Neural progenitor cell (in vitro differentiated cells): ENCODE data around the gene KCTD14. TPM values are rescaled to one million over a fixed set of nuclear protein-coding genes. Genes with fewer than 3 reads are reported as not detected.
"Not testable (repeated sequence)": the region's sequence is repeated elsewhere in the genome, so short reads cannot be mapped to it uniquely, and the experiment has no call there.

Experiments
- DNase-seq: peaks from one replicate; pipeline ENCODE4 v3.0.0-alpha.2; 2016; ENCODE audit warnings: low spot score
- H2AFZ ChIP-seq: fragments of 200-600 bp; sonication (generic); replicated peaks from 2 replicates; pipeline ENCODE4 v1.6.1; 2016; ENCODE audit warnings: antibody characterized with exemption
- H3F3A ChIP-seq: fragments of 200-600 bp; sonication (generic); 2 replicates; pipeline ENCODE4 v1.6.1; 2016; ENCODE audit warnings: antibody characterized with exemption, low read depth
- H3K27ac ChIP-seq: fragments of 200-600 bp; sonication (generic); 2 replicates; pipeline ENCODE4 v1.5.1; 2016; ENCODE audit warnings: mild to moderate bottlenecking
- H3K27me3 ChIP-seq: fragments of 200-600 bp; sonication (generic); 2 replicates; pipeline ENCODE4 v1.6.1; 2016; ENCODE audit warnings: mild to moderate bottlenecking, moderate library complexity
- H3K36me3 ChIP-seq: fragments of 200-600 bp; sonication (generic); 2 replicates; pipeline ENCODE4 v1.5.1; 2016
- H3K4me1 ChIP-seq: fragments of 200-600 bp; sonication (generic); 2 replicates; pipeline ENCODE4 v1.6.1; 2016; ENCODE audit warnings: mixed run types
- H3K4me2 ChIP-seq: fragments of 200-600 bp; sonication (generic); 2 replicates; pipeline ENCODE4 v1.6.1; 2016
- H3K4me3 ChIP-seq: fragments of 200-600 bp; sonication (generic); 2 replicates; pipeline ENCODE4 v1.5.1; 2016
- H3K79me2 ChIP-seq: fragments of 200-600 bp; sonication (generic); 2 replicates; pipeline ENCODE4 v1.6.1; 2016; ENCODE audit warnings: low read depth
- H3K9ac ChIP-seq: fragments of 200-600 bp; sonication (generic); 2 replicates; pipeline ENCODE4 v1.6.1; 2016
- H3K9me3 ChIP-seq: fragments of 200-600 bp; sonication (generic); 2 replicates; pipeline ENCODE4 v1.5.1; 2016; ENCODE audit warnings: low read depth
- H4K20me1 ChIP-seq: fragments of 200-600 bp; sonication (generic); 2 replicates; pipeline ENCODE4 v1.6.1; 2016; ENCODE audit warnings: low read depth
- H3K27ac Mint-ChIP-seq: 3 replicates; pipeline ENCODE4 v1.8.0; 2021; ENCODE audit warnings: mixed read lengths
- H3K27me3 Mint-ChIP-seq: 2 replicates; pipeline ENCODE4 v1.8.0; 2022; ENCODE audit warnings: low read depth, mild to moderate bottlenecking, inconsistent platforms, moderate library complexity, mixed read lengths; ENCODE audit not compliant: insufficient read depth
- H3K36me3 Mint-ChIP-seq: 3 replicates; pipeline ENCODE4 v1.8.0; 2021; ENCODE audit warnings: mixed read lengths
- H3K4me1 Mint-ChIP-seq: 3 replicates; pipeline ENCODE4 v1.8.0; 2021; ENCODE audit warnings: mixed read lengths
- H3K4me3 Mint-ChIP-seq: 3 replicates; pipeline ENCODE4 v1.8.0; 2021; ENCODE audit warnings: mild to moderate bottlenecking, moderate library complexity, mixed read lengths
- H3K9me3 Mint-ChIP-seq: 3 replicates; pipeline ENCODE4 v1.8.0; 2020; ENCODE audit warnings: mixed read lengths
- EZH2 ChIP-seq: fragments of 200-600 bp; sonication (generic); IDR thresholded peaks from 2 replicates; pipeline ENCODE4 v1.6.1; 2017; ENCODE audit warnings: antibody characterized with exemption, mild to moderate bottlenecking, moderate library complexity
- EZH2phosphoT487 ChIP-seq: fragments of 200-600 bp; sonication (generic); IDR thresholded peaks from 2 replicates; pipeline ENCODE4 v1.6.1; 2017; ENCODE audit warnings: antibody characterized with exemption
- total RNA-seq: library from RNA; depleted of rRNA; stranded (reverse); fragments of >200 nt; gene quantifications from 2 replicates; pipeline ENCODE4 v1.2.3, GENCODE V29; 2015; ENCODE audit warnings: low replicate concordance
- TF ChIP-seq, protein P1 (sequence below): fragments of 200-600 bp; sonication (generic); IDR thresholded peaks from 2 replicates; pipeline ENCODE4 v1.5.1; 2017; ENCODE audit warnings: antibody characterized with exemption, mild to moderate bottlenecking

The KCTD14 gene
- total RNA-seq, 1 donor from 2014 or later: 5.3 TPM

GRCh38 chr11:78032090-78032489, 9.0 kb upstream of the KCTD14 start:
- Mint-ChIP-seq H3K27ac (no peak overlapping the region), H3K9me3 (no peaks in the 10 kb centered on the region), H3K27me3 (no peaks in the 10 kb centered on the region), H3K36me3 (no peaks in the 10 kb centered on the region), H3K4me1 (peaks cover 10% of the 10 kb centered on the region), H3K4me3 (no peak overlapping the region)
- H3K27ac ChIP-seq: no peak overlapping the region
- no peak overlapping the region for H3K9ac ChIP-seq
- no peaks in the 10 kb centered on the region for H3K36me3 ChIP-seq
- H3K4me1 ChIP-seq: peaks cover 9% of the 10 kb centered on the region
- H4K20me1 ChIP-seq: no peaks in the 10 kb centered on the region
- no peaks in the 10 kb centered on the region for H3F3A ChIP-seq
- TF ChIP-seq EZH2phosphoT487 (no peak), EZH2 (no peak)
- TF ChIP-seq, protein P1, sequence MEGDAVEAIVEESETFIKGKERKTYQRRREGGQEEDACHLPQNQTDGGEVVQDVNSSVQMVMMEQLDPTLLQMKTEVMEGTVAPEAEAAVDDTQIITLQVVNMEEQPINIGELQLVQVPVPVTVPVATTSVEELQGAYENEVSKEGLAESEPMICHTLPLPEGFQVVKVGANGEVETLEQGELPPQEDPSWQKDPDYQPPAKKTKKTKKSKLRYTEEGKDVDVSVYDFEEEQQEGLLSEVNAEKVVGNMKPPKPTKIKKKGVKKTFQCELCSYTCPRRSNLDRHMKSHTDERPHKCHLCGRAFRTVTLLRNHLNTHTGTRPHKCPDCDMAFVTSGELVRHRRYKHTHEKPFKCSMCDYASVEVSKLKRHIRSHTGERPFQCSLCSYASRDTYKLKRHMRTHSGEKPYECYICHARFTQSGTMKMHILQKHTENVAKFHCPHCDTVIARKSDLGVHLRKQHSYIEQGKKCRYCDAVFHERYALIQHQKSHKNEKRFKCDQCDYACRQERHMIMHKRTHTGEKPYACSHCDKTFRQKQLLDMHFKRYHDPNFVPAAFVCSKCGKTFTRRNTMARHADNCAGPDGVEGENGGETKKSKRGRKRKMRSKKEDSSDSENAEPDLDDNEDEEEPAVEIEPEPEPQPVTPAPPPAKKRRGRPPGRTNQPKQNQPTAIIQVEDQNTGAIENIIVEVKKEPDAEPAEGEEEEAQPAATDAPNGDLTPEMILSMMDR: no peak
- no peak for DNase-seq
- no peak overlapping the region for H2AFZ ChIP-seq
- H3K79me2 ChIP-seq: no peaks in the 10 kb centered on the region
- H3K4me3 ChIP-seq: no peak overlapping the region
- no peak overlapping the region for H3K4me2 ChIP-seq
- no peaks in the 10 kb centered on the region for H3K27me3 ChIP-seq
- H3K9me3 ChIP-seq: no peaks in the 10 kb centered on the region

- no peaks in the 10 kb centered on the region for H3F3A ChIP-seq
- Mint-ChIP-seq H3K36me3 (no peaks in the 10 kb centered on the region), H3K4me1 (peaks cover 10% of the 10 kb centered on the region), H3K4me3 (no peak overlapping the region), H3K27me3 (no peaks in the 10 kb centered on the region), H3K9me3 (no peaks in the 10 kb centered on the region), H3K27ac (peak overlapping the region; percentile 53)
- H3K4me2 ChIP-seq: no peak overlapping the region
- H3K27me3 ChIP-seq: no peaks in the 10 kb centered on the region
- no peak overlapping the region for H2AFZ ChIP-seq
- no peaks in the 10 kb centered on the region for H3K79me2 ChIP-seq
- no peak overlapping the region for H3K9ac ChIP-seq
- H3K27ac ChIP-seq: no peak overlapping the region
- TF ChIP-seq EZH2phosphoT487 (no peak), EZH2 (no peak)
- TF ChIP-seq, protein P1: no peak
- H3K36me3 ChIP-seq: no peaks in the 10 kb centered on the region
- peaks cover 9% of the 10 kb centered on the region for H3K4me1 ChIP-seq
- no peak overlapping the region for H3K4me3 ChIP-seq
- no peak for DNase-seq
- H3K9me3 ChIP-seq: no peaks in the 10 kb centered on the region
- no peaks in the 10 kb centered on the region for H4K20me1 ChIP-seq
Measured at GRCh38 chr11:78031629-78032028, 8.6 kb upstream of the KCTD14 start.

GRCh38 chr11:78030429-78031325, 7.6 kb upstream of the KCTD14 start:
- no peaks in the 10 kb centered on the region for H3K9me3 ChIP-seq
- H3K4me1 ChIP-seq: peaks cover 9% of the 10 kb centered on the region
- TF ChIP-seq, protein P1: no peak
- TF ChIP-seq EZH2: no peak
- no peak for TF ChIP-seq EZH2phosphoT487
- H3K9me3 Mint-ChIP-seq: no peaks in the 10 kb centered on the region
- no peak overlapping the region for H3K4me3 Mint-ChIP-seq
- H2AFZ ChIP-seq: peak overlapping the region; percentile 34
- no peaks in the 10 kb centered on the region for H3K36me3 Mint-ChIP-seq
- no peaks in the 10 kb centered on the region for H3K27me3 ChIP-seq
- H3K27ac Mint-ChIP-seq: peak overlapping the region; percentile 89
- no peaks in the 10 kb centered on the region for H3F3A ChIP-seq
- no peaks in the 10 kb centered on the region for H3K27me3 Mint-ChIP-seq
- H3K4me2 ChIP-seq: peak overlapping the region; percentile 1
- H3K9ac ChIP-seq: no peak overlapping the region
- H4K20me1 ChIP-seq: no peaks in the 10 kb centered on the region
- H3K36me3 ChIP-seq: no peaks in the 10 kb centered on the region
- H3K79me2 ChIP-seq: no peaks in the 10 kb centered on the region
- peaks cover 10% of the 10 kb centered on the region for H3K4me1 Mint-ChIP-seq
- H3K27ac ChIP-seq: no peak overlapping the region
- H3K4me3 ChIP-seq: no peak overlapping the region
- DNase-seq: peak; percentile 63

DNA sequence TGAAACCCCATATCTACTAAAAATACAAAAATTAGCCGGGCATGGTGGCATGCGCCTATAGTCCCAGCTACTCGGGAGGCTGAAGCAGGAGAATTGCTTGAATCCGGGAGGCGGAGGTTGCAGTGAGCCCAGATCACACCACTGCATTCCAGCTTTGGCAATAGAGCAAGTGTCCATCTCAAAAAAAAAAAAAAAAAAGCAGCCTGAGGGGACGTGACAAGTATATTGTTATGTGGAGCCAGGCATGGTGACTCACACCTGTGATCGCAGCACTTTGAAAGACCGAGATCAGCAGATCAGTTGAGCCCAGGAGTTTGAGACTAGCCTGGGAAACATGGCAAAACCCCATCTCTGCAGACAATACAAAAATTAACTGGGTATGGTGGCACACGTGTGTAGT, 5.3 kb upstream of the KCTD14 start:
- not testable (repeated sequence) for H3K9ac ChIP-seq, H3K4me2 ChIP-seq, H3K4me3 Mint-ChIP-seq, H3K36me3 Mint-ChIP-seq, H3K36me3 ChIP-seq, H3K4me1 Mint-ChIP-seq, H4K20me1 ChIP-seq, H3K9me3 ChIP-seq, H3K79me2 ChIP-seq, H3K4me3 ChIP-seq, H2AFZ ChIP-seq, H3K9me3 Mint-ChIP-seq, DNase-seq, H3K27me3 Mint-ChIP-seq, H3K27ac ChIP-seq, H3F3A ChIP-seq, H3K27me3 ChIP-seq
- H3K4me1 ChIP-seq: peaks cover 11% of the 10 kb centered on the region
- H3K27ac Mint-ChIP-seq: peak overlapping the region; percentile 76
